GM18858 (cell line): ENCODE results near the gene OPN1MW3.
"Not testable (repeated sequence)": the region's sequence is repeated elsewhere in the genome, so short reads cannot be mapped to it uniquely, and the experiment has no call there.

Experiments used
- ATAC-seq: cut with Tn5 transposase; IDR thresholded peaks from one replicate; pipeline ENCODE4 v1.9.1; 2021; ENCODE audit not compliant: unreplicated experiment

Gene OPN1MW3

DNA sequence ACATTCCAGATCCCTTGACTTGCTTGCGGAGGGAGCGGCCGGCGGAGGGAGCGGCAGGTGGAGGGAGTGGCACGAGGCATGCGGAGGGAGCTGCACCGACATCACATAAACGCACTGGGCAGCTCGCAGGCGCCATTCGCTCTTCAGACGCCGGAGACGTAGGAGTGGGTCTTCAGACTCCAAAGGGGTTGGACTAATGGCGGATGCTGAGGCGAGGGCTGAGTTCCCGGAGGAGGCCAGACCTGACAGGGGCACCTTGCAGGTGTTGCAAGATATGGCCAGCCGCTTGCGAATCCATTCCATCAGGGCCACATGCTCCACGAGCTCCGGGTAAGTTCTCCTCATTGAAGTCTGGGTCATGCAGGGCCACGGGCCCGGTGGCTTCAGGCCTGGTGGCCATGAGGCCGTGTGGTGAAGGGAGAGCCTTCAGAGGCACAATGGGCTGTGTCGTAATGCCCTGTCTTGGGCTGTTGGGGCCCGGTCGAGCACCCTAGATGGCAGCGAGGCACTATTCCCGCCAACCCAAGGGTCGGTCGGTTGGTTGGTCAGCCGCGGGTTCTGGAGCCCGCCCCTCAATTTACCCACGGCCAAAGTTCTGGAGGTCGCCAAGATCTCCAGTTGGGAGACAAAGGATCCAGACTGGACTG, 38.4 kb downstream of the OPN1MW3 start, which contains the start of gene TKTL1:
TSS of gene TKTL1 (plus strand) at position 132 of the 647 bp plus-strand sequence. CDS start at position 197, 65 bp downstream.
- ATAC-seq = no peak

DNA sequence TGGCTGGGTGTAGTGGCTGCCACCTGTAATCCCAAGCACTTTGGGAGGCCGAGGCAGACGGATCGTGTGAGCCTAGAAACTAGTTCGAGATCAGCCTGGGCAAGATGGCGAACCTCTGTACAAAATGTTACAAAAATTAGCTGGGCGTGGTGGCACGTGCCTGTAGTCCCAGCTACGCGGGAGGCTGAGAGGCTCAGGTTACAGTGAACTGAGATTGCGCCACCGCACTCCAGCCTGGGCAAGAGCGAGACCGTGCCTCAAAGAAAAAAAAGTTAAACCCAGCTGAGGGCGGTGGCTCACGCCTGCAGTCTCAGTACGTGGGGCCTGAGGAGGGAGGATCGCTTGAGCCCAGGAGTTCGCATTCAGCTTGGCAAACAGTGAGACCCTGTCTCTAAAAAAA, 39.3 kb downstream of the OPN1MW3 start:
- no peak for ATAC-seq

DNA sequence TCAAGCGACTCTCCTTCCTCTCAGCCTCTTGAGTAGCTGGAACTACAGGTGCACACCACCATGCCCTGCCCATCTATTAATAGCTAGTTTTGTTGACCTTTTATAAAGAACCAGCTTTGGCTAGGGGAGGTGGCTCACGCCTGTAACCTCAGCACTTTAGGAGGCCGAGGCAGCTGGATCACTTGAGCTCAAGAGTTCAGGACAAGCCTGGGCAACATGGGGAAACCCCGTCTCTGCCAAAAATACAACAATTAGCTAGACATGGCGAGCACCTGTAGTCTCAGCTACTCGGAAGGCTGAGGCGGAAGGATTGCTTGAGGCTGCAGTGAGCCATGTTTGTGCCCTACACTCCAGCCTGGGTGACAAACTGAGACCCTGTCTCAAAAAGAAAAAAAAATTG, 40.9 kb downstream of the OPN1MW3 start:
- no peak for ATAC-seq

DNA sequence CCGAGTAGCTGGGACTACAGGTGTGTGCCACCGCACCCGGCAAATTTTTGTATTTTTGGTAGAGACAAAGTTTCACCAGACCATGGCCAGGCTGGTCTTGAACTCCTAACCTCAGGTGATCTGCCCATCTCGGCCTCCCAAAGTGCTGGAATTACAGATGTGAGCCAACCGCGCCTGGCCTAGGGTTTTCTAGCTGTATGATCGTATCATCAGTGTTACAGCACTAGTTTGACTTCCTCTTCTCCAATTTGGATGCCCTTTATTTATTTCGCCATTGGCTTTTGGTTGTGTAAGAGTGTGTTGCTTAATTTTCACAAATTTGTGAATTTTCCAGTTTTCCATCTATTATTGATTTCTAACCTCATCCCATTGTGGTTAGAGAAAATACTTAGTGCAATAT, 43.4 kb downstream of the OPN1MW3 start:
- ATAC-seq = no peak

- ATAC-seq = not testable (repeated sequence)
Measured at GRCh38 chrX:154302998-154303397, 45.6 kb downstream of the OPN1MW3 start.

DNA sequence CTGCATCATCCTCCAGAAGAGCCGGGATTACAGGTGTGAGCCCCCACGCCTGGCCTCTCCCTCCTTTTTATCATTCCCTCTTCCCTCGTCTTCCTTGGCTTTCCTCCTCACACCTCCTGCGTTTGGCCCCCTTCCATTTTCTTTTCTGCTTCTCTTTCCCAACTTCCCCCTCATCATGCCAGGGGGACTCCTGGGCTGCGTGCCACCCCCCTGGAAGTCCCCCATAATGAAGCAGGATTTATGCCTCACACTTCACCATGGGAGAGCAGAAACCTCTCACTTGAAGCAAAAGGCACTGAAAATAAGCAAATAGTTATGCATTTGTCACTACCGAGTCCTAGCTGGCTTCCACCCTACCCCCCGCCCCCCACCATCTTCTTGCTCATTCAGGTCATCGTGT, 46.1 kb downstream of the OPN1MW3 start:
- no peak for ATAC-seq

GRCh38 chrX:154304846-154305245, 47.5 kb downstream of the OPN1MW3 start:
- no peak for ATAC-seq

DNA sequence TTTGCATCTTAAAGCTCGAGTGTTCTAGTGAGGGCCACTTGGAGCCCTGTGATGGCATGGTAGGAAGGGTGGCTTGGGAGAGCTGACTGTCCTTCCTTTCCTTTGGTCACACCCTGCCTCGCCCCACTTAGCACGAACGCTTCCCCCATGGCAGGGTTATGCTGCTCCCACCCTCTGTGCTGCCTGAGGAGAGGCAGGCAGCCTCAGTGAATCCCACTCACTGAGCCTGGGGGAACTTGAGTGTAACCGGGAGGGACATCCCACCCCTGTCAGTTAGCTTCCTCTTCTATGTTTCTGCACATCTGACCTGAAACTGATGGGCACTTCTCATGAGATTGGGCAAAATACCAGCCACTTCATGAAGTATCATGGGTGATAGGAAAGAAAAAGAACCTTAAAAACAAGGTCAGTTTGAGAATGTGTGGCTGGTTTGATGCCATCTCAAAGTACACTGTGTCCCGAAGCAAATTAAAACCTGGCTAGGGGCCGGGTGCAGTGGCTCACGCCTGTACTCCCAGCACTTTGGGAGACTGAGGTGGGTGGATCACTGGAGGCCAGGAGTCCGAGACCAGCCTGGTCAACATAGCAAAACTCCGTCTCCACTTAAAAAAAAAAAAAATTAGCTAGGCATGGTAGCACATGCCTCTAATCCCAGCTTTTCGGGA, 48.3 kb downstream of the OPN1MW3 start:
- no peak for ATAC-seq

GRCh38 chrX:154307202-154307601, 49.8 kb downstream of the OPN1MW3 start:
- ATAC-seq = no peak

GRCh38 chrX:154308108-154308946, 50.9 kb downstream of the OPN1MW3 start:
- no peak for ATAC-seq

DNA sequence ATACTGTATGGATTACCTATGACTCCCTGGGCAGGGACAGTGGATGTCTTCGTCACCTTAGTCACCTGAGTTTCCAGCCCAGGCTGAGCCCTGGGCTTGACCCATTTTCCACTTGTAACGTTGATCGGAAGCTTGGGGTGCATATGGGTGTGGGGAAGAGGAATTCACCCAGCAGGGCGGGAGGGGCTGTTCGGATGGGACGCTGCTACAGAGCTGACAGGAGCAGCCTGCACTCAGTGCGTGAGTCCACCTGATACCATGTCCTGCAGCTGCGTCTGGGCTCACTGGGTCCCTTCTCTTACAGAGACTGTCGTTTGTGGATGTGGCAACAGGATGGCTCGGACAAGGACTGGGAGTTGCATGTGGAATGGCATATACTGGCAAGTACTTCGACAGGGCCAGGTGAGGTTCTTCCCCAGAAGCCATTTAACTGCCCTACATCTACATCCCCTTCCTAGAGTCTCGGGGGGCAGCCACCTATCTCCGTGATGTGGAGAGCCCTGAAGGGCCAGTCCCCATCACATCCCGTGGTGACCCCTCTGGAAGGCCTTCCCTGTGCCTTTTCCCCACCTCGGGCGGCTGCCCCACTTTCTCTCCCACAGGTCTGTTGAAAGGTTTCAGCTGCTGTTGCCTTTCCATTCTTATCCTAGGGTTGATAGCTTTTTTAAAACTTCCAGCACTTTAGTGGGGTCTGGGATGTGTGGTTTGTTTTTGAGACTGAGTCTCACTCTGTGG, 51.8 kb downstream of the OPN1MW3 start:
- ATAC-seq = no peak

DNA sequence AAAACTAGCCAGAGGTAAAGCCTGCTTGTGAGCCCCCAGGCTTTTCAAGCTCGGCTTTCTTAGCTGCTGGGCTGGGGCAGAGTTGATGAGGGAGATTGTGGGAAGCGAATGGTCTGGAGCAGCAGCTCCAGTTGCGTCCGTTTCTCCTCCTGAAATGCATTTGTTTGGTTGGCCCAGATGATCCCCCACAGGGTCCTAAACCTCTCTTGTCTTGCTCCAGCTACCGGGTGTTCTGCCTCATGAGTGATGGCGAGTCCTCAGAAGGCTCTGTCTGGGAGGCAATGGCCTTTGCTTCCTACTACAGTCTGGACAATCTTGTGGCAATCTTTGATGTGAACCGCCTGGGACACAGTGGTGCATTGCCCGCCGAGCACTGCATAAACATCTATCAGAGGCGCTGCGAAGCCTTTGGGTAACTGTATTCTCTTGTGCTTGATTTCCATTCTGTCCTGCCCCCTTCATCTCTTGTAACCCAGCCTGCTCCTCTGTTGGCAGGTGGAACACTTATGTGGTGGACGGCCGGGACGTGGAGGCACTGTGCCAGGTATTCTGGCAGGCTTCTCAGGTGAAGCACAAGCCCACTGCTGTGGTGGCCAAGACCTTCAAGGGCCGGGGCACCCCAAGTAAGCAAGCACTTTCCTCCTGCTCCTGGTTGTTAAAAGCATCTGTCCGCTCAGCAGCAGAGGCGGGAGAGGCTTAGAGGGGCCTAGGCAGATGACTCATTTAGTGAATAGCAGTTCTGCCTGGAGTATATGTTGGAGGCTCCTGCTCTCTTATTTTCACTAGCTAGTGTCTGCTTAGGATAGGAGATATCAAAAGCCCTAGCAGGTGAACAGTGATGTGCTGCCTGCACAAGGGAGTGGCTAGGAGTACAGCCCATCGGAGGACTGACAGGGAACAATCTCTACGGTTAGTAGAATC, 53.5 kb downstream of the OPN1MW3 start:
- ATAC-seq = no peak

GRCh38 chrX:154312116-154312515, 54.7 kb downstream of the OPN1MW3 start:
- ATAC-seq = no peak

GRCh38 chrX:154313147-154313546, 55.8 kb downstream of the OPN1MW3 start:
- ATAC-seq = no peak

GRCh38 chrX:154315416-154315815, 58.0 kb downstream of the OPN1MW3 start:
- ATAC-seq = no peak

- ATAC-seq = no peak
Measured at GRCh38 chrX:154317391-154317995, 60.1 kb downstream of the OPN1MW3 start.

- no peak for ATAC-seq
Measured at GRCh38 chrX:154320406-154320805, 63.0 kb downstream of the OPN1MW3 start.
